Measurements from ENCODE around the gene TSHR. TPM values are rescaled to one million over a fixed set of nuclear protein-coding genes. Genes with fewer than 3 reads are reported as not detected.

TSHR gene
- total RNA-seq, 1 donor from 2014 or later: not detected

- H3K36me3 ChIP-seq (ENCODE audit: control insufficient read depth, insufficient read depth, low read length): no peaks in the 10 kb centered on the region
- no peak overlapping the region for H3K4me3 ChIP-seq (ENCODE audit: low read depth, low read length)
- no peak for DNase-seq (ENCODE audit: low read depth)
- TF ChIP-seq CTCF (IDR thresholded peaks at IDR 0.05; ENCODE audit: insufficient read depth, low read length, poor library complexity, severe bottlenecking): no peak
- H3K27me3 ChIP-seq (ENCODE audit: control insufficient read depth, insufficient read depth, low read length): no peaks in the 10 kb centered on the region
These were observed 24.5 kb downstream of the TSHR start for GRCh38 chr14:80979951-80980350.

- no peak for TF ChIP-seq CTCF (IDR thresholded peaks at IDR 0.05; ENCODE audit: insufficient read depth, low read length, poor library complexity, severe bottlenecking)
- no peak overlapping the region for H3K4me3 ChIP-seq (ENCODE audit: low read depth, low read length)
- H3K27me3 ChIP-seq (ENCODE audit: control insufficient read depth, insufficient read depth, low read length): no peaks in the 10 kb centered on the region
- no peak for DNase-seq (ENCODE audit: low read depth)
- no peaks in the 10 kb centered on the region for H3K36me3 ChIP-seq (ENCODE audit: control insufficient read depth, insufficient read depth, low read length)
These were observed 25.7 kb downstream of the TSHR start for GRCh38 chr14:80981156-80981555.

DNA sequence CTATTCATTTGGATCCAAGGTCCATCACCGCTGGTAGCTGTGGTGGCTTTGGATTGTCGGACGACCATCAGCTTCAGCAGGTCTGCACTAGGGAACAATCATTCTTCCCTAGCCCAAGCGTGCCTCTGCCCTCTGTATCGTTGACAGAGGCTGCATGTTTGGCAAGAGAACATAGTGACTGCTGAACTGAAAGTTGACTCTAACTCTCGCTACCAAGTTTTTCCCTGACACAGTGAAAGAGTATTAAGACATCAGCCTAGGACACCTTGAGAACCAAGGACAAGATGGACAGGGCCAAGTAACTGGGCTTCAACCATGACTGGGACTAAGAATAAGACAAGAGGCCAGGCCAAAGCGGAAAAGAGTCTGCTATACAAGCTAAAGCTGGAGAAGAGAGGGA is 26.3 kb downstream of the TSHR start:
- TF ChIP-seq CTCF (IDR thresholded peaks at IDR 0.05; ENCODE audit: insufficient read depth, low read length, poor library complexity, severe bottlenecking): no peak
- no peak overlapping the region for H3K4me3 ChIP-seq (ENCODE audit: low read depth, low read length)
- DNase-seq (ENCODE audit: low read depth): no peak
- no peaks in the 10 kb centered on the region for H3K36me3 ChIP-seq (ENCODE audit: control insufficient read depth, insufficient read depth, low read length)
- H3K27me3 ChIP-seq (ENCODE audit: control insufficient read depth, insufficient read depth, low read length): no peaks in the 10 kb centered on the region

- no peak for TF ChIP-seq CTCF (IDR thresholded peaks at IDR 0.05; ENCODE audit: insufficient read depth, low read length, poor library complexity, severe bottlenecking)
- DNase-seq (ENCODE audit: low read depth): no peak
These were observed 27.3 kb downstream of the TSHR start for GRCh38 chr14:80982711-80983110.

GRCh38 chr14:80987235-80988032 is 32.0 kb downstream of the TSHR start:
- peak; percentile 91 for TF ChIP-seq CTCF (IDR thresholded peaks at IDR 0.05; ENCODE audit: insufficient read depth, low read length, poor library complexity, severe bottlenecking)

More at GRCh38 chr14:80982711-80983110, 27.3 kb downstream of the TSHR start:
- Histone ChIP-seq H3K36me3 (ENCODE audit: control insufficient read depth, insufficient read depth, low read length) (no peaks in the 10 kb centered on the region), H3K4me3 (ENCODE audit: low read depth, low read length) (no peak overlapping the region), H3K27me3 (ENCODE audit: control insufficient read depth, insufficient read depth, low read length) (no peaks in the 10 kb centered on the region)

GRCh38 chr14:80988192-80988591 is 32.8 kb downstream of the TSHR start:
- no peak for DNase-seq (ENCODE audit: low read depth)
- Histone ChIP-seq H3K4me3 (ENCODE audit: low read depth, low read length) (no peak overlapping the region), H3K27me3 (ENCODE audit: control insufficient read depth, insufficient read depth, low read length) (peaks cover 3% of the 10 kb centered on the region), H3K36me3 (ENCODE audit: control insufficient read depth, insufficient read depth, low read length) (no peaks in the 10 kb centered on the region)
- no peak for TF ChIP-seq CTCF (IDR thresholded peaks at IDR 0.05; ENCODE audit: insufficient read depth, low read length, poor library complexity, severe bottlenecking)

More at GRCh38 chr14:80987235-80988032, 32.0 kb downstream of the TSHR start:
- peak; percentile 53 for DNase-seq (ENCODE audit: low read depth)
- no peak overlapping the region for H3K4me3 ChIP-seq (ENCODE audit: low read depth, low read length)
- no peaks in the 10 kb centered on the region for H3K36me3 ChIP-seq (ENCODE audit: control insufficient read depth, insufficient read depth, low read length)
- peaks cover 3% of the 10 kb centered on the region for H3K27me3 ChIP-seq (ENCODE audit: control insufficient read depth, insufficient read depth, low read length)
